Right cardiac atrium (tissue), 5 donors: ENCODE results near the gene TMEFF2. TPM values are rescaled to one million over a fixed set of nuclear protein-coding genes. Genes with fewer than 3 reads are reported as not detected.

ENCODE experiments used
- ATAC-seq, 2 donors: fragments of 200-7000 bp; cut with Tn5 transposase; one replicate each; pipeline versions ENCODE4 v1.8.0 to v1.9.1; 2020; ENCODE audit warnings: moderate library complexity in 2 of 2, mild to moderate bottlenecking in 1 of 2
- DNase-seq, 3 donors: peaks; one replicate each; pipeline ENCODE4 v3.0.0-alpha.2; 2020
- H3K27ac ChIP-seq: one replicate; pipeline ENCODE4 v1.5.1; 2013; ENCODE audit warnings: mild to moderate bottlenecking, low read length, control low read depth, moderate library complexity
- H3K27me3 ChIP-seq: one replicate; pipeline ENCODE4 v1.6.1; 2013; ENCODE audit not compliant: control insufficient read depth, insufficient read depth
- H3K4me1 ChIP-seq: one replicate; pipeline ENCODE4 v1.6.1; 2013; ENCODE audit warnings: low read length; ENCODE audit not compliant: control insufficient read depth, insufficient read depth
- H3K4me3 ChIP-seq: one replicate; pipeline ENCODE4 v1.5.1; 2013; ENCODE audit warnings: low read length, control low read depth
- H3K9me3 ChIP-seq: one replicate; pipeline ENCODE4 v1.6.1; 2013; ENCODE audit warnings: low read length; ENCODE audit not compliant: control insufficient read depth
- WGBS: extraction: QIAGEN DNeasy Blood & Tissue Kit; methylation state at CpG from one replicate; pipeline ENCODE4 v1.1.7; 2013; 5-methylcytosine and 5-hydroxymethylcytosine counted together
- intact Hi-C, 4 donors: fragments of 100-400 bp; cut with DNase I; formaldehyde crosslinking; loops; one replicate each; pipeline versions ENCODE4 v1.11.0 to v1.14.0; 2022 to 2023
- long read RNA-seq, 4 donors: library from polyadenylated mRNA; unstranded; transcript quantifications; one replicate each; pipeline ENCODE4 v2.0.0, GENCODE V29; 2020 to 2021
- polyA plus RNA-seq: library from polyadenylated mRNA; stranded (reverse); fragments of 200-250 nt; gene quantifications from one replicate; pipeline ENCODE4 v1.2.3, GENCODE V29; 2013
- total RNA-seq, 4 donors: library from RNA; stranded (reverse); fragmentation: NEBNext Ultra II Directional; extraction: Animal tissue kit (Norgen Biotek cat#: 25700); gene quantifications; one replicate each; pipeline ENCODE4 v1.2.1, GENCODE V29; 2021
- donor health status: healthy with polysubstance abuse.
- donor health status: DM: no; HTN: yes; CAD: no.
- donor health status: DM: no; HTN: no; CAD: no.
- donor health status: DM: no; HTN: yes; CAD: no; lungs with severe emphysema.
- donor health status: DM: yes; HTN: yes; CAD: no.

The TMEFF2 gene
- total RNA-seq, result 1 to 10 TPM in 3 of 4 donors, under 1 TPM in 1; 0.14 to 3.3 (median 1.6) TPM
- 0.79 TPM for polyA plus RNA-seq
- long read RNA-seq, donor 1, transcript TMEFF2-201 (10 exons, 2,604 nt), result major isoform, 10 of 15 reads
- long read RNA-seq, donor 1, partial matches to known transcripts, result 0 of 15 reads
- long read RNA-seq, donor 1, other reads (novel, unspliced or antisense), result 5 of 15 reads
- long read RNA-seq, donor 2, partial matches to known transcripts, result 0 of 3 reads
- long read RNA-seq, donor 2, other reads (novel, unspliced or antisense), result 1 of 3 reads
- long read RNA-seq, donor 3, partial matches to known transcripts, result 0 of 11 reads
- long read RNA-seq, donor 3, other reads (novel, unspliced or antisense), result 8 of 11 reads
- long read RNA-seq, donor 4, partial matches to known transcripts, result 0 of 6 reads
- long read RNA-seq, donor 4, other reads (novel, unspliced or antisense), result 3 of 6 reads

- Histone ChIP-seq H3K27ac (no peak within 1 kb of the TSS), H3K9me3 (no peaks in the 10 kb centered on the region), H3K4me3 (peak within 1 kb of the TSS; percentile 64), H3K27me3 (no peaks in the 10 kb centered on the region), H3K4me1 (peaks cover 10% of the 10 kb centered on the region)
- intact Hi-C loops, result no loop called here
- under 1% methylated on average over 64 of the region's 64 CpGs for WGBS
- peak; percentile 93 to 95 for ATAC-seq
- peak; percentile 78 to 93 (median 89) for DNase-seq
These were observed at the start of gene TMEFF2 for GRCh38 chr2:192194866-192195547. TMEFF2 (minus strand) TSS chr2:192194933; CDS start chr2:192194524, 409 bp downstream.

DNA sequence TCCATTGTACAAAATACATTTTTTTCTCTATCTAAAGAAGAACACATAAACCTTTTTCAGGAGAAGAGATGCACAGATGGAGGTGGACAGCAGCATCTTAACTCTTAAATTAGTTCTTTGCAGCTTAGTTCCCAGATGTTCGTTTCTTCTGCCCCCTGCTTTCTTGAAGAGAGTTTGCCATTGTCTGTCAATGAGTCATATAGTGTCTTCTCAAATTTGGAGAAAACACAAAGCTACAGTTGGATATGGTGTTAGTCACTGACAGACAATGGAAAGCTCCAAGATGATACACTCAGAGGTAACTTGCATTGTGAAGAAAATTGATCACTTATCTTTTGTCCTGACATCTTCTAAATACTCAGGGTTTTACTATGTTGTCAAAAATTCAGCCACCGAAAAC is 48.8 kb upstream of the TMEFF2 start:
- Histone ChIP-seq H3K4me1 (no peaks in the 10 kb centered on the region), H3K4me3 (no peak overlapping the region), H3K9me3 (no peaks in the 10 kb centered on the region), H3K27ac (no peak overlapping the region), H3K27me3 (no peaks in the 10 kb centered on the region)
- WGBS, result 86% methylated on average over 2 of the region's 2 CpGs
- intact Hi-C loops, result no loop called here
- ATAC-seq (no peak), DNase-seq (no peak)

DNA sequence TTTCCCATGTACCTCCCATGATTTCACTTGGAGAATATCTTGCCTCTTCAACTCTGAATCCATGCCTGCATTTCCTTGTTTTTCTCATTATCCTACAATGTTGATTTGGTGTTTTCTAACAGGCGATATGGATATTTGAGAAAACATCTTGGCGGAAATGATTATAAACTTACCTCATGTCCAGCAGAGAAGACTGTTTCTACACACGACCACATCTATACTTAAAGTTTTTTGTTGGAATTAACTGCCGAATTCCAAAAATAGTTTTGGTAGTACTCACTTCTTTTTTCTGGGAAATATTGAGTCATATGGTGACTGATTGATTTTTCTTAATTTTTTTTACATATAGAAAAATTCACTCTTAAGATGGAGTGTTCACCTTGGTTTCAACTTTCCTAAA is 41.4 kb upstream of the TMEFF2 start:
- Histone ChIP-seq H3K27ac (no peak overlapping the region), H3K27me3 (no peaks in the 10 kb centered on the region), H3K9me3 (no peaks in the 10 kb centered on the region), H3K4me3 (no peak overlapping the region), H3K4me1 (no peaks in the 10 kb centered on the region)
- 72% methylated on average over 4 of the region's 4 CpGs for WGBS
- no peak for ATAC-seq
- DNase-seq, result no peak
- intact Hi-C loops, result no loop called here

DNA sequence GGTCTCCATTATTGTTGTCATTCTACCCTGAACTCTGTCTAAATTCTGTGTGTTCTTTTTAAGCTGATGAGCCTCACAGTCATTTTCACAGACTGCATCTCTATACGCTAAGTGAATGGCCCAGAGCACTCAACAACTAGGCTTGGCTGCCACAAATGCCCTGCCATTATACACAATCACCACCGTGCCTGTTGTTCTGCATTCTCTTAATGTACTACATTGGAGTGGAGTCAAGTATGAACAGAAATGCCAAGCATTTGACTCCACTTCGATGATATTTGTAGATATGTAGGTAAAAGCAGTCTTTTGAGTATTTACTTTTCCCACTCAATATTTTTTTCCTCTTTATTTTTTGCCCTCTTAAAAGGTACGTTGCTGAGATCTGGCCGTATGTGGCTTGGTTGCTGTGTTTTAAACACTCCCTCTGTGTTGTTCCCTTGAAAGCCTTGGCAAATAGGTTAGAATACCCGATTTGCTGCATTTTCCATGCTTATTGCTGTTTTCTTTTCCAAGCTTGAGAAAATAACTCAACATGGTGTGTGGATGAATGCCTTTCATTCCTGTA is 36.2 kb upstream of the TMEFF2 start:
- ATAC-seq (no peak), DNase-seq (no peak)
- Histone ChIP-seq H3K27me3 (no peaks in the 10 kb centered on the region), H3K9me3 (no peaks in the 10 kb centered on the region), H3K4me1 (no peaks in the 10 kb centered on the region), H3K4me3 (no peak overlapping the region), H3K27ac (no peak overlapping the region)
- WGBS, result 81% methylated on average over 6 of the region's 6 CpGs
- intact Hi-C loops, result no loop called here

DNA sequence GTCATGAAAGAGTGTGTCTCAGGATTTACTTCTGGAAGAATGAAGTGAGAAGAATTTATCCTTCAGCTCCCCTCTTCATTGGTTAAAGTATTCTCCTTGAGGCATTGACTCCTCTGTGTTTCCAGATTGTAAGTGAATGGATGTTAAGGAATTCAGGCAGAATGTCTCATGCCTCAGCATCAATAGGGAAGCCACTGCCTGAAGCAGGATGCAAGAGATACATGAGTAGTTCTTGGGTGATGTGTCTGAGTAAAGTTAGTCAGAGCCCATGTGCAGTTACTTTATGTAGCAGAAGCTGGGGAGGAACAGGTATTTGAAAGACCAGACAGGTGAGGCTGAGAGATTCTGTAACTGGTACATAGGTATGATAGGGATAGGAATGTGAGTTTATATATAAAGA is 34.0 kb upstream of the TMEFF2 start:
- H3K4me3 ChIP-seq, result no peak overlapping the region
- intact Hi-C loops, result no loop called here
- no peaks in the 10 kb centered on the region for H3K27me3 ChIP-seq
- ATAC-seq (no peak), DNase-seq (no peak)
- no peaks in the 10 kb centered on the region for H3K4me1 ChIP-seq
- no peak overlapping the region for H3K27ac ChIP-seq
- H3K9me3 ChIP-seq, result no peaks in the 10 kb centered on the region

- Histone ChIP-seq H3K9me3 (no peaks in the 10 kb centered on the region), H3K27ac (no peak overlapping the region), H3K4me3 (no peak overlapping the region), H3K27me3 (no peaks in the 10 kb centered on the region), H3K4me1 (no peaks in the 10 kb centered on the region)
- intact Hi-C loops, result no loop called here
- DNase-seq, result no peak
- no peak for ATAC-seq
- 93% methylated on average over 1 of the region's 1 CpG for WGBS
These were observed 24.2 kb upstream of the TMEFF2 start for GRCh38 chr2:192218970-192219369.

GRCh38 chr2:192218377-192218776 is 23.6 kb upstream of the TMEFF2 start:
- no peak for DNase-seq
- intact Hi-C loops, result no loop called here
- H3K27ac ChIP-seq, result no peak overlapping the region
- H3K4me1 ChIP-seq, result no peaks in the 10 kb centered on the region
- H3K27me3 ChIP-seq, result no peaks in the 10 kb centered on the region
- no peak overlapping the region for H3K4me3 ChIP-seq
- H3K9me3 ChIP-seq, result no peaks in the 10 kb centered on the region
- WGBS, result 87% methylated on average over 2 of the region's 2 CpGs
- ATAC-seq, result no peak

GRCh38 chr2:192216336-192216735 is 21.6 kb upstream of the TMEFF2 start:
- WGBS, result 75% methylated on average over 3 of the region's 3 CpGs
- intact Hi-C loops, result no loop called here
- DNase-seq (no peak), ATAC-seq (no peak)
- no peaks in the 10 kb centered on the region for H3K27me3 ChIP-seq
- H3K4me1 ChIP-seq, result no peaks in the 10 kb centered on the region
- H3K27ac ChIP-seq, result no peak overlapping the region
- H3K9me3 ChIP-seq, result no peaks in the 10 kb centered on the region
- H3K4me3 ChIP-seq, result no peak overlapping the region

- Histone ChIP-seq H3K27ac (no peak overlapping the region), H3K27me3 (no peaks in the 10 kb centered on the region), H3K9me3 (no peaks in the 10 kb centered on the region), H3K4me1 (no peaks in the 10 kb centered on the region), H3K4me3 (no peak overlapping the region)
- intact Hi-C loops, result no loop called here
- ATAC-seq (no peak), DNase-seq (no peak)
These were observed 20.6 kb upstream of the TMEFF2 start for GRCh38 chr2:192215096-192215877.

DNA sequence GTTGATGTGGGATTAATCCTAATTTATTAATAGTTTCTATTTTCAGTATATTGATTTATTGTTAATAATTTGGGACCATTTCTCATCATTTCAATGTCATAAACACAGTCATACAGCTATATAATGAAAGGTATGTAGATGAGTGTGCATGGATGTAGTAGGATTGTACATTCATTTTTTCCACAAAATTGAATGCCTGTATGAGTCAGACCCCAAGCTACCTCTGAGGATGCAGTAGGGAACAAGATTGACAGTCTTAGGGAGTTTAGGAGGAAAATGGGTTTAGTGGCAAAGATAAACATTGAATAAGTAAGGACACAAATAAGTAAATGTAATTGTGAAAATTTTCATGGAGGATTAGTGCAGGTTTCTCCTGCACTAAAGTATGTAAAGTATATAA is 14.1 kb upstream of the TMEFF2 start:
- Histone ChIP-seq H3K4me1 (no peaks in the 10 kb centered on the region), H3K9me3 (no peaks in the 10 kb centered on the region), H3K4me3 (no peak overlapping the region), H3K27ac (no peak overlapping the region), H3K27me3 (no peaks in the 10 kb centered on the region)
- intact Hi-C loops, result no loop called here
- ATAC-seq (no peak), DNase-seq (no peak)

GRCh38 chr2:192206399-192206798 is 11.7 kb upstream of the TMEFF2 start:
- DNase-seq (no peak), ATAC-seq (no peak)
- 83% methylated on average over 9 of the region's 9 CpGs for WGBS
- H3K9me3 ChIP-seq, result no peaks in the 10 kb centered on the region
- intact Hi-C loops, result no loop called here
- H3K4me3 ChIP-seq, result no peak overlapping the region
- H3K27me3 ChIP-seq, result no peaks in the 10 kb centered on the region
- H3K4me1 ChIP-seq, result no peaks in the 10 kb centered on the region
- no peak overlapping the region for H3K27ac ChIP-seq
